K562 (cell line): ENCODE data around the gene CDCP1. TPM values are rescaled to one million over a fixed set of nuclear protein-coding genes. Genes with fewer than 3 reads are reported as not detected.

Experiments
- AFF4 ChIP-seq: sonication (generic); formaldehyde crosslinking; IDR thresholded peaks from 2 replicates; pipeline ENCODE4 v1.8.0; 2023; ENCODE audit warnings: mild to moderate bottlenecking, missing genetic modification reagents
- ATF7 ChIP-seq: fragments of 450-650 bp; IDR thresholded peaks from 2 replicates; pipeline ENCODE4 v1.7.1; 2014; ENCODE audit warnings: mild to moderate bottlenecking, moderate library complexity
- CHD1 ChIP-seq: fragments of 200-600 bp; sonication (generic); IDR thresholded peaks from one replicate; pipeline ENCODE4 v1.6.1; 2012; ENCODE audit warnings: mild to moderate bottlenecking, moderate library complexity, low read length, inconsistent platforms
- DACH1 ChIP-seq: fragments of 450-650 bp; IDR thresholded peaks from 2 replicates; pipeline ENCODE4 v1.6.1; 2018; ENCODE audit not compliant: partially characterized antibody
- ETV5 ChIP-seq: sonication (generic); formaldehyde crosslinking; IDR thresholded peaks from 2 replicates; pipeline ENCODE4 v1.4.0; 2020; ENCODE audit warnings: low read depth, mild to moderate bottlenecking, missing genetic modification reagents
- HES1 ChIP-seq: fragments of 450-650 bp; IDR thresholded peaks from 2 replicates; pipeline ENCODE4 v1.6.1; 2016; ENCODE audit warnings: low read depth, mild to moderate bottlenecking, moderate library complexity
- IRF1 ChIP-seq: sonication (generic); formaldehyde crosslinking; IDR thresholded peaks from 2 replicates; pipeline ENCODE4 v1.8.0; 2022; ENCODE audit warnings: missing genetic modification reagents, mild to moderate bottlenecking, borderline replicate concordance
- KAT8 ChIP-seq: fragments of 450-650 bp; IDR thresholded peaks from 2 replicates; pipeline ENCODE4 v1.6.1; 2016; ENCODE audit warnings: low read depth, mild to moderate bottlenecking
- MCM3 ChIP-seq: fragments of 450-650 bp; IDR thresholded peaks from 2 replicates; pipeline ENCODE4 v1.6.1; 2016
- NCOA1 ChIP-seq: fragments of 450-650 bp; IDR thresholded peaks from 2 replicates; pipeline ENCODE4 v1.6.1; 2016; ENCODE audit warnings: low read depth
- PHB2 ChIP-seq: fragments of 450-650 bp; IDR thresholded peaks from 2 replicates; pipeline ENCODE4 v1.6.1; 2017; ENCODE audit warnings: low read depth
- PHTF2 ChIP-seq: fragments of 250-450 bp; sonication (Bioruptor Pico); IDR thresholded peaks from 2 replicates; pipeline ENCODE4 v1.5.0; 2021; ENCODE audit warnings: mild to moderate bottlenecking
- PRPF4 ChIP-seq: fragments of 200-400 bp; formaldehyde crosslinking; IDR thresholded peaks from one replicate; pipeline ENCODE4 v1.6.1; 2017; ENCODE audit warnings: low read length, low read depth, mild to moderate bottlenecking; ENCODE audit not compliant: insufficient read depth, poor library complexity, severe bottlenecking
- RBM22 ChIP-seq: fragments of 200-400 bp; formaldehyde crosslinking; IDR thresholded peaks from 2 replicates; pipeline ENCODE4 v1.6.1; 2018; ENCODE audit warnings: low read length, low read depth; ENCODE audit not compliant: poor library complexity, severe bottlenecking
- SMC3 ChIP-seq: conservative IDR thresholded peaks from 2 replicates; pipeline ENCODE4 v1.6.1; 2011; ENCODE audit warnings: low read depth, low read length, improper control_type of control experiment; ENCODE audit not compliant: insufficient read depth
- SUPT5H ChIP-seq: fragments of 450-650 bp; IDR thresholded peaks from 2 replicates; pipeline ENCODE4 v1.6.1; 2016
- TRIM24 ChIP-seq, 2 experiments: fragments of 450-650 bp; IDR thresholded peaks; 2 replicates each; pipeline ENCODE4 v1.6.1; 2016
- ZNF282 ChIP-seq: sonication (generic); formaldehyde crosslinking; IDR thresholded peaks from 2 replicates; pipeline ENCODE4 v1.8.1; 2023; ENCODE audit warnings: missing genetic modification reagents
- ZNF324 ChIP-seq: fragments of 250-450 bp; sonication (Bioruptor Pico); IDR thresholded peaks from 2 replicates; pipeline ENCODE4 v1.4.0; 2020; ENCODE audit warnings: mild to moderate bottlenecking
- ZNF695 ChIP-seq: fragments of 450-650 bp; formaldehyde crosslinking; IDR thresholded peaks from 2 replicates; pipeline ENCODE4 v1.4.0; 2020; ENCODE audit warnings: mild to moderate bottlenecking, moderate library complexity
- ZNF696 ChIP-seq: fragments of 250-450 bp; sonication (Bioruptor Pico); conservative IDR thresholded peaks from 2 replicates; pipeline ENCODE4 v1.4.0; 2020; ENCODE audit warnings: mild to moderate bottlenecking, moderate library complexity
- polyA plus RNA-seq, 8 experiments: library from polyadenylated mRNA; depleted of rRNA in 4 of 8; stranded (reverse) in 5 of 8; unstranded in 3 of 8; fragments of >200 nt; fragmentation: Nextera tagmentation in 2 of 8; fragmentation: Illumina TruSeq in 1 of 8; extraction: Ambion mirVana in 2 of 8; extraction: Trizol in 1 of 8; gene quantifications; 2 replicates each; pipeline versions ENCODE4 v1.2.1 to v1.2.3, GENCODE V29; 2011 to 2014; ENCODE audit warnings: inconsistent platforms in 1 of 8, missing spikeins in 1 of 8
- total RNA-seq, 7 experiments: library from RNA; depleted of rRNA in 6 of 7; stranded (reverse); fragments of >200 nt in 6 of 7; fragmentation: Illumina TruSeq in 2 of 7; extraction: Trizol in 2 of 7; gene quantifications; 2 replicates each; pipeline versions ENCODE4 v1.2.1 to v1.2.3, GENCODE V29; 2011 to 2021; ENCODE audit warnings: low replicate concordance in 1 of 7
- TF ChIP-seq, protein P1 (sequence below): fragments of 450-650 bp; IDR thresholded peaks from 2 replicates; pipeline ENCODE4 v1.6.1; 2016; ENCODE audit warnings: missing biosample characterization, missing genetic modification characterization
- TF ChIP-seq, protein P2 (sequence below): sonication (generic); formaldehyde crosslinking; IDR thresholded peaks from 2 replicates; pipeline ENCODE4 v1.9.0; 2022; ENCODE audit warnings: mild to moderate bottlenecking, missing genetic modification reagents

The CDCP1 gene
- total and polyA plus RNA-seq, 9 of the 15 experiments (the other 6 are each of a cell fraction or from before 2014, with no cell fraction given), result 3.9 to 16.4 (median 5.2) TPM

GRCh38 chr3:45182915-45183871, 37.0 kb upstream of the CDCP1 start (continued):
- TF ChIP-seq PRPF4 (no peak), IRF1 (no peak), AFF4 (CRISPR knock-in tag) (no peak), ETV5 (CRISPR knock-in tag) (no peak), PHTF2 (CRISPR knock-in tag) (no peak), ZNF324 (no peak), SMC3 (no peak), ZNF282 (CRISPR knock-in tag) (no peak), HES1 (no peak), SUPT5H (no peak), MCM3 (no peak), ZNF695 (CRISPR knock-in tag) (no peak), KAT8 (no peak), TRIM24 (IDR thresholded peaks at IDR 0.05) (peak in 1 of 2 experiments; percentile 68; a peak in 2 of 4 replicates), ATF7 (peak; percentile 36; the same call in 1 of the 2 replicates), RBM22 (no peak), NCOA1 (peak; percentile 32; the same call in 1 of the 2 replicates), ZNF696 (CRISPR knock-in tag) (no peak), PHB2 (no peak), DACH1 (no peak), CHD1 (no peak)
- TF ChIP-seq, protein P1, sequence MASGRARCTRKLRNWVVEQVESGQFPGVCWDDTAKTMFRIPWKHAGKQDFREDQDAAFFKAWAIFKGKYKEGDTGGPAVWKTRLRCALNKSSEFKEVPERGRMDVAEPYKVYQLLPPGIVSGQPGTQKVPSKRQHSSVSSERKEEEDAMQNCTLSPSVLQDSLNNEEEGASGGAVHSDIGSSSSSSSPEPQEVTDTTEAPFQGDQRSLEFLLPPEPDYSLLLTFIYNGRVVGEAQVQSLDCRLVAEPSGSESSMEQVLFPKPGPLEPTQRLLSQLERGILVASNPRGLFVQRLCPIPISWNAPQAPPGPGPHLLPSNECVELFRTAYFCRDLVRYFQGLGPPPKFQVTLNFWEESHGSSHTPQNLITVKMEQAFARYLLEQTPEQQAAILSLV (tag), result no peak
- TF ChIP-seq, protein P2, sequence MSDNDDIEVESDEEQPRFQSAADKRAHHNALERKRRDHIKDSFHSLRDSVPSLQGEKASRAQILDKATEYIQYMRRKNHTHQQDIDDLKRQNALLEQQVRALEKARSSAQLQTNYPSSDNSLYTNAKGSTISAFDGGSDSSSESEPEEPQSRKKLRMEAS (CRISPR knock-in tag), result no peak
